ENCODE results near the gene NFIA. TPM values are rescaled to one million over a fixed set of nuclear protein-coding genes. Genes with fewer than 3 reads are reported as not detected.

NFIA gene
- total and polyA plus RNA-seq, 2 of the 13 experiments (the other 11 are each of a cell fraction or from before 2014, with no cell fraction given): 14.7 to 28.5 TPM

- H3K9ac ChIP-seq (ENCODE audit: insufficient read depth, low read depth, low read length): no peak overlapping the region
- FAIRE-seq (no peak), ATAC-seq (no peak), DNase-seq (ENCODE audit: low spot score) (no peak)
- no peaks in the 10 kb centered on the region for H3K27me3 ChIP-seq (ENCODE audit: control insufficient read depth in 1 of 2, insufficient read depth in 2 of 2, low read length in 2 of 2)
- in situ Hi-C loops (cut with HindIII; ENCODE audit: extremely low pct_ligation_motif_present, low pct_unique_long_range_greater_than_20kb) (no loop called here), intact Hi-C loops (cut with micrococcal nuclease; ENCODE audit: unreplicated experiment) (loop anchor here (2.0 to 10.0 kb wide), 2 partner anchors 26 to 98 kb away; partner anchors contain the start of gene NFIA)
- H3K4me3 ChIP-seq (replicated peaks in 1 of 3; ENCODE audit: insufficient read depth in 1 of 3, low read depth in 2 of 3, low read length in 3 of 3): no peak overlapping the region
- H2AFZ ChIP-seq (ENCODE audit: low read length): no peak overlapping the region
- peak overlapping the region; percentile 98 for H3K27ac ChIP-seq (ENCODE audit: extremely low read length, insufficient read depth, low read length)
- CTCF ChIA-PET (ENCODE audit: low intra/inter-chr PET ratio, low total read pairs): no interaction called here
- WGBS (ENCODE audit: low lambda C conversion rate): 94% methylated on average over 3 of the region's 3 CpGs
- H3K36me3 ChIP-seq (replicated peaks in 1 of 2; ENCODE audit: control insufficient read depth in 1 of 2, insufficient read depth in 2 of 2, low read length in 2 of 2): 0 out of 5 replicates have a peak, but pooled peaks cover 0 to 1% of the 10 kb centered on the region in 2 experiments
- H3K9me3 ChIP-seq (ENCODE audit: low read length): no peaks in the 10 kb centered on the region
- H4K20me1 ChIP-seq (ENCODE audit: insufficient read depth, low read length): peaks cover 3% of the 10 kb centered on the region; the same call in 1 of the 2 replicates
- H3K4me1 ChIP-seq (ENCODE audit: insufficient read depth, low read length): peaks cover 54% of the 10 kb centered on the region
- peaks cover 89% of the 10 kb centered on the region for H3K79me2 ChIP-seq (ENCODE audit: insufficient read depth, low read length)
- POLR2A ChIA-PET: interaction anchor here (0.7 kb wide), 1 partner anchor 25 kb away, joined by 3 read pairs; no protein-coding TSS in a partner anchor
- BruUV-seq (replicated peaks): no TSS peak
- no peak overlapping the region for H3K4me2 ChIP-seq (ENCODE audit: low read depth, low read length)
- TF ChIP-seq BRCA1 (CRISPR knock-in tag; IDR thresholded peaks at IDR 0.05) (no peak), KLF9 (CRISPR knock-in tag; IDR thresholded peaks at IDR 0.05; ENCODE audit: low read depth) (no peak), SYNCRIP (IDR thresholded peaks at IDR 0.05; ENCODE audit: insufficient read depth, low read depth, low read length) (no peak), BCLAF1 (IDR thresholded peaks at IDR 0.05) (no peak), ZNF235 (CRISPR knock-in tag; IDR thresholded peaks at IDR 0.05; ENCODE audit: borderline replicate concordance) (no peak), ZNF646 (CRISPR knock-in tag; IDR thresholded peaks at IDR 0.05) (no peak), ZMYM3 (CRISPR knock-in tag; IDR thresholded peaks at IDR 0.05) (no peak), ZSCAN20 (CRISPR knock-in tag; IDR thresholded peaks at IDR 0.05; ENCODE audit: borderline replicate concordance) (no peak), ZNF274 (CRISPR knock-in tag; IDR thresholded peaks at IDR 0.05) (no peak), PLSCR1 (CRISPR knock-in tag; IDR thresholded peaks at IDR 0.05; ENCODE audit: borderline replicate concordance) (no peak), MAFK (conservative IDR thresholded peaks at IDR 0.05 in 1 of 2, IDR thresholded peaks at IDR 0.05 in 1 of 2; ENCODE audit: low read length in 2 of 2) (no peak), GTF3A (CRISPR knock-in tag; conservative IDR thresholded peaks at IDR 0.05) (no peak), ZNF33B (CRISPR knock-in tag; IDR thresholded peaks at IDR 0.05) (no peak)
- TF ChIP-seq, protein P1, sequence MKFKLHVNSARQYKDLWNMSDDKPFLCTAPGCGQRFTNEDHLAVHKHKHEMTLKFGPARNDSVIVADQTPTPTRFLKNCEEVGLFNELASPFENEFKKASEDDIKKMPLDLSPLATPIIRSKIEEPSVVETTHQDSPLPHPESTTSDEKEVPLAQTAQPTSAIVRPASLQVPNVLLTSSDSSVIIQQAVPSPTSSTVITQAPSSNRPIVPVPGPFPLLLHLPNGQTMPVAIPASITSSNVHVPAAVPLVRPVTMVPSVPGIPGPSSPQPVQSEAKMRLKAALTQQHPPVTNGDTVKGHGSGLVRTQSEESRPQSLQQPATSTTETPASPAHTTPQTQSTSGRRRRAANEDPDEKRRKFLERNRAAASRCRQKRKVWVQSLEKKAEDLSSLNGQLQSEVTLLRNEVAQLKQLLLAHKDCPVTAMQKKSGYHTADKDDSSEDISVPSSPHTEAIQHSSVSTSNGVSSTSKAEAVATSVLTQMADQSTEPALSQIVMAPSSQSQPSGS (CRISPR knock-in tag; IDR thresholded peaks at IDR 0.05): no peak
These were observed 100.1 kb downstream of the NFIA start for GRCh38 chr1:61182480-61182879.
